MM.1S (cell line): Measurements from ENCODE around the gene FLT1.

ENCODE experiments used
- DNase-seq: peaks from one replicate; pipeline ENCODE4 v3.0.0-alpha.2; 2015
- H2AFZ ChIP-seq: fragments of 300-600 bp; sonication (generic); 2 replicates; pipeline ENCODE4 v1.6.0; 2016; ENCODE audit warnings: antibody characterized with exemption, low read length
- H3F3A ChIP-seq: fragments of 300-600 bp; sonication (generic); 2 replicates; pipeline ENCODE4 v1.6.1; 2016; ENCODE audit warnings: mild to moderate bottlenecking, antibody characterized with exemption, low read length, moderate library complexity, mixed read lengths; ENCODE audit not compliant: insufficient read depth
- H3K27ac ChIP-seq: fragments of 300-600 bp; sonication (generic); 2 replicates; pipeline ENCODE4 v1.5.1; 2016; ENCODE audit warnings: mild to moderate bottlenecking, low read length
- H3K27me3 ChIP-seq: fragments of 300-600 bp; sonication (generic); replicated peaks from 2 replicates; pipeline ENCODE4 v1.6.0; 2016; ENCODE audit warnings: low read length; ENCODE audit not compliant: insufficient read depth
- H3K36me3 ChIP-seq: fragments of 300-600 bp; sonication (generic); replicated peaks from 2 replicates; pipeline ENCODE4 v1.6.1; 2016; ENCODE audit warnings: mild to moderate bottlenecking, low read length, mixed read lengths; ENCODE audit not compliant: insufficient read depth
- H3K4me1 ChIP-seq: fragments of 300-600 bp; sonication (generic); 2 replicates; pipeline ENCODE4 v1.6.1; 2016; ENCODE audit warnings: low read length, mixed read lengths
- H3K4me2 ChIP-seq: fragments of 300-600 bp; sonication (generic); 2 replicates; pipeline ENCODE4 v1.6.0; 2016; ENCODE audit warnings: low read depth, low read length
- H3K4me3 ChIP-seq: fragments of 300-600 bp; sonication (generic); 2 replicates; pipeline ENCODE4 v1.5.1; 2016; ENCODE audit warnings: low read length, mixed read lengths
- H3K79me2 ChIP-seq: fragments of 300-600 bp; sonication (generic); 2 replicates; pipeline ENCODE4 v1.6.1; 2016; ENCODE audit warnings: mixed run types, low read length, mixed read lengths
- H3K9ac ChIP-seq: fragments of 300-600 bp; sonication (generic); 2 replicates; pipeline ENCODE4 v1.6.1; 2016; ENCODE audit warnings: low read length, mixed read lengths
- H3K9me2 ChIP-seq: fragments of 300-600 bp; sonication (generic); replicated peaks from 2 replicates; pipeline ENCODE4 v1.6.1; 2016; ENCODE audit warnings: mild to moderate bottlenecking, low read length, mixed read lengths; ENCODE audit not compliant: insufficient read depth
- H3K9me3 ChIP-seq: fragments of 300-600 bp; sonication (generic); replicated peaks from 2 replicates; pipeline ENCODE4 v1.6.1; 2016; ENCODE audit warnings: mild to moderate bottlenecking, low read length, mixed read lengths; ENCODE audit not compliant: insufficient read depth
- H4K20me1 ChIP-seq: fragments of 300-600 bp; sonication (generic); 2 replicates; pipeline ENCODE4 v1.6.1; 2016; ENCODE audit warnings: mild to moderate bottlenecking, low read length, moderate library complexity, mixed read lengths; ENCODE audit not compliant: insufficient read depth
- EZH2 ChIP-seq: fragments of 300-600 bp; sonication (generic); optimal IDR thresholded peaks from 2 replicates; pipeline ENCODE3; 2017; ENCODE audit warnings: low read depth, mild to moderate bottlenecking, antibody characterized with exemption, low read length, mixed read lengths
- EZH2phosphoT487 ChIP-seq: fragments of 300-600 bp; sonication (generic); IDR thresholded peaks from 2 replicates; pipeline ENCODE4 v1.6.1; 2018; ENCODE audit warnings: antibody characterized with exemption, low read length
- TF ChIP-seq, protein P1 (sequence below): fragments of 300-600 bp; sonication (generic); IDR thresholded peaks from 2 replicates; pipeline ENCODE4 v1.5.1; 2016; ENCODE audit warnings: antibody characterized with exemption, low read length, mixed read lengths

FLT1 gene

GRCh38 chr13:28282451-28282850 is 212.5 kb downstream of the FLT1 start:
- TF ChIP-seq EZH2, result no peak
- TF ChIP-seq, protein P1, sequence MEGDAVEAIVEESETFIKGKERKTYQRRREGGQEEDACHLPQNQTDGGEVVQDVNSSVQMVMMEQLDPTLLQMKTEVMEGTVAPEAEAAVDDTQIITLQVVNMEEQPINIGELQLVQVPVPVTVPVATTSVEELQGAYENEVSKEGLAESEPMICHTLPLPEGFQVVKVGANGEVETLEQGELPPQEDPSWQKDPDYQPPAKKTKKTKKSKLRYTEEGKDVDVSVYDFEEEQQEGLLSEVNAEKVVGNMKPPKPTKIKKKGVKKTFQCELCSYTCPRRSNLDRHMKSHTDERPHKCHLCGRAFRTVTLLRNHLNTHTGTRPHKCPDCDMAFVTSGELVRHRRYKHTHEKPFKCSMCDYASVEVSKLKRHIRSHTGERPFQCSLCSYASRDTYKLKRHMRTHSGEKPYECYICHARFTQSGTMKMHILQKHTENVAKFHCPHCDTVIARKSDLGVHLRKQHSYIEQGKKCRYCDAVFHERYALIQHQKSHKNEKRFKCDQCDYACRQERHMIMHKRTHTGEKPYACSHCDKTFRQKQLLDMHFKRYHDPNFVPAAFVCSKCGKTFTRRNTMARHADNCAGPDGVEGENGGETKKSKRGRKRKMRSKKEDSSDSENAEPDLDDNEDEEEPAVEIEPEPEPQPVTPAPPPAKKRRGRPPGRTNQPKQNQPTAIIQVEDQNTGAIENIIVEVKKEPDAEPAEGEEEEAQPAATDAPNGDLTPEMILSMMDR, result no peak
- no peak for TF ChIP-seq EZH2phosphoT487
- H3K79me2 ChIP-seq, result no peaks in the 10 kb centered on the region
- H3K4me2 ChIP-seq, result no peak overlapping the region
- peaks cover 6% of the 10 kb centered on the region; the same call in 1 of the 2 replicates for H3F3A ChIP-seq
- H3K27ac ChIP-seq, result no peak overlapping the region
- no peak overlapping the region for H2AFZ ChIP-seq
- no peaks in the 10 kb centered on the region for H3K9me2 ChIP-seq
- no peaks in the 10 kb centered on the region for H3K9me3 ChIP-seq
- no peak overlapping the region for H3K9ac ChIP-seq
- no peaks in the 10 kb centered on the region for H3K27me3 ChIP-seq
- DNase-seq, result no peak
- peaks cover 8% of the 10 kb centered on the region for H3K4me1 ChIP-seq
- H3K36me3 ChIP-seq, result no peaks in the 10 kb centered on the region
- no peaks in the 10 kb centered on the region for H4K20me1 ChIP-seq
- no peak overlapping the region for H3K4me3 ChIP-seq

DNA sequence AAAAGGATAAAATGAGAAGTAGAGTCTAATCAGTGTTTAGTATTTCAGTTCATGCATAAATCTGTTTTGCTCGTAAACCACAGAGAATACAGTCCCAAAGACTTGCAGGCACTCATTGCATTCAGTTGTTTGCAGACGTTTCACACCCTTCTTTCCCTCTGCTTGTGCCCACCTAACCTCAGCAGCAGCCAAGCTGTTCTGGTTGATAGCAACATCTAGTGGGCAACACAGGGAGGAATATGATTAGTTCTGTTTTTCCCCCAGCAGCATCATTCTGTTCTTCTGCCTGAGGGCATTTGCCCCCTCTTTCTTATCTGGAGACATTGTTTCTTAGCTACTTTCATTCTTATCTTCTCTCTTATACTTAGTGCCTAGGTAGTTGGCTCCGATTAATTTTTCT is 221.0 kb downstream of the FLT1 start:
- no peaks in the 10 kb centered on the region for H3K4me1 ChIP-seq
- TF ChIP-seq EZH2 (no peak), EZH2phosphoT487 (no peak)
- TF ChIP-seq, protein P1, result no peak
- H3K9ac ChIP-seq, result no peak overlapping the region
- no peaks in the 10 kb centered on the region for H3K79me2 ChIP-seq
- H3K9me2 ChIP-seq, result no peaks in the 10 kb centered on the region
- H3K9me3 ChIP-seq, result no peaks in the 10 kb centered on the region
- H3K27me3 ChIP-seq, result no peaks in the 10 kb centered on the region
- DNase-seq, result no peak
- H3K27ac ChIP-seq, result no peak overlapping the region
- no peak overlapping the region for H2AFZ ChIP-seq
- no peaks in the 10 kb centered on the region for H3K36me3 ChIP-seq
- no peak overlapping the region for H3K4me3 ChIP-seq
- no peaks in the 10 kb centered on the region for H4K20me1 ChIP-seq
- no peaks in the 10 kb centered on the region for H3F3A ChIP-seq
- no peak overlapping the region for H3K4me2 ChIP-seq

GRCh38 chr13:28271056-28271840 is 223.7 kb downstream of the FLT1 start:
- H2AFZ ChIP-seq, result no peak overlapping the region
- H3K27me3 ChIP-seq, result no peaks in the 10 kb centered on the region
- no peak for DNase-seq
- no peak overlapping the region for H3K4me3 ChIP-seq
- H3K27ac ChIP-seq, result no peak overlapping the region
- H4K20me1 ChIP-seq, result no peaks in the 10 kb centered on the region
- no peak for TF ChIP-seq EZH2phosphoT487
- TF ChIP-seq, protein P1, result no peak
- TF ChIP-seq EZH2, result no peak
- H3K4me1 ChIP-seq, result 0 out of 2 replicates have a peak, but pooled peaks cover 2% of the 10 kb centered on the region
- H3K9me3 ChIP-seq, result no peaks in the 10 kb centered on the region
- H3K36me3 ChIP-seq, result no peaks in the 10 kb centered on the region; the same call in 1 of the 2 replicates
- H3K4me2 ChIP-seq, result no peak overlapping the region
- H3K79me2 ChIP-seq, result no peaks in the 10 kb centered on the region
- H3F3A ChIP-seq, result no peaks in the 10 kb centered on the region
- no peaks in the 10 kb centered on the region for H3K9me2 ChIP-seq
- no peak overlapping the region for H3K9ac ChIP-seq
